Mesenchymal stem cell (in vitro differentiated cells and primary cell): Measurements from ENCODE around the gene GNA12.

Experiments
- DNase-seq: peaks from one replicate; pipeline ENCODE4 v3.0.0-alpha.2; 2013
- H2AFZ ChIP-seq: one replicate; pipeline ENCODE4 v1.6.1; 2013; ENCODE audit warnings: low read depth, mild to moderate bottlenecking, control low read depth, inconsistent platforms, low read length, moderate library complexity
- H2AK5ac ChIP-seq: 2 replicates; pipeline ENCODE4 v1.6.1; 2013; ENCODE audit warnings: low read length, moderate library complexity, mild to moderate bottlenecking, inconsistent platforms; ENCODE audit not compliant: severe bottlenecking
- H2BK120ac ChIP-seq: one replicate; pipeline ENCODE4 v1.6.1; 2013; ENCODE audit warnings: low read depth, mild to moderate bottlenecking, inconsistent platforms, low read length, moderate library complexity
- H2BK12ac ChIP-seq, 2 experiments: one replicate each; pipeline ENCODE4 v1.6.1; 2013; ENCODE audit warnings: inconsistent platforms in 2 of 2, low read length in 2 of 2, mild to moderate bottlenecking in 2 of 2, moderate library complexity in 2 of 2, control low read depth in 1 of 2
- H2BK15ac ChIP-seq: one replicate; pipeline ENCODE4 v1.6.1; 2013; ENCODE audit warnings: mild to moderate bottlenecking, low read depth, inconsistent platforms; ENCODE audit not compliant: poor library complexity, severe bottlenecking
- H2BK5ac ChIP-seq: 2 replicates; pipeline ENCODE4 v1.6.1; 2013; ENCODE audit warnings: low read depth, mild to moderate bottlenecking, low read length, control low read depth, inconsistent platforms; ENCODE audit not compliant: poor library complexity, severe bottlenecking
- H3K14ac ChIP-seq, 2 experiments: one replicate each; pipeline ENCODE4 v1.6.1; 2013; ENCODE audit warnings: inconsistent platforms in 2 of 2, low read length in 2 of 2, control low read depth in 1 of 2, mild to moderate bottlenecking in 1 of 2, moderate library complexity in 1 of 2
- H3K18ac ChIP-seq, 2 experiments: one replicate each; pipeline ENCODE4 v1.6.1; 2013; ENCODE audit warnings: inconsistent platforms in 2 of 2, low read length in 2 of 2, control low read depth in 1 of 2, low read depth in 1 of 2, mild to moderate bottlenecking in 1 of 2
- H3K23ac ChIP-seq, 2 experiments: one replicate each; pipeline ENCODE4 v1.6.1; 2013; ENCODE audit warnings: inconsistent platforms in 2 of 2, low read length in 2 of 2, mild to moderate bottlenecking in 2 of 2, moderate library complexity in 2 of 2, control low read depth in 1 of 2
- H3K27ac ChIP-seq: 2 replicates; pipeline ENCODE4 v1.5.1; 2013; ENCODE audit warnings: mild to moderate bottlenecking, moderate library complexity, low read length, control low read depth, inconsistent platforms; ENCODE audit not compliant: poor library complexity, severe bottlenecking
- H3K27me3 ChIP-seq, 2 experiments: 2 replicates each; pipeline versions ENCODE4 v1.6.1 to v1.7.0; 2013; ENCODE audit warnings: low read length in 2 of 2, mild to moderate bottlenecking in 2 of 2, moderate library complexity in 2 of 2, control low read depth in 1 of 2, inconsistent platforms in 1 of 2; ENCODE audit not compliant: control insufficient read depth in 1 of 2, insufficient read depth in 1 of 2
- H3K36me3 ChIP-seq, 2 experiments: 2 replicates each; pipeline versions ENCODE4 v1.6.1 to v1.7.0; 2013; ENCODE audit warnings: low read length in 2 of 2, control low read depth in 1 of 2, inconsistent platforms in 1 of 2, low read depth in 1 of 2, mild to moderate bottlenecking in 1 of 2; ENCODE audit not compliant: insufficient read depth in 2 of 2, control insufficient read depth in 1 of 2
- H3K4ac ChIP-seq, 2 experiments: one replicate each; pipeline ENCODE4 v1.6.1; 2013; ENCODE audit warnings: inconsistent platforms in 2 of 2, low read length in 2 of 2, mild to moderate bottlenecking in 2 of 2, moderate library complexity in 2 of 2, control low read depth in 1 of 2, low read depth in 1 of 2
- H3K4me1 ChIP-seq: 2 replicates; pipeline ENCODE4 v1.6.1; 2013; ENCODE audit warnings: low read depth, low read length, control low read depth; ENCODE audit not compliant: control insufficient read depth, insufficient read depth
- H3K4me2 ChIP-seq: 2 replicates; pipeline ENCODE4 v1.6.1; 2013; ENCODE audit warnings: low read length, mild to moderate bottlenecking, inconsistent platforms; ENCODE audit not compliant: poor library complexity, severe bottlenecking
- H3K4me3 ChIP-seq, 2 experiments: 2 replicates each; pipeline versions ENCODE4 v1.5.1 to v1.7.0; 2013; ENCODE audit warnings: low read length in 2 of 2, mild to moderate bottlenecking in 2 of 2, control low read depth in 1 of 2, low read depth in 1 of 2; ENCODE audit not compliant: insufficient read depth in 1 of 2
- H3K79me1 ChIP-seq: replicated peaks from 2 replicates; pipeline ENCODE4 v1.6.1; 2013; ENCODE audit warnings: mild to moderate bottlenecking, control low read depth, low read length, inconsistent platforms; ENCODE audit not compliant: poor library complexity, severe bottlenecking
- H3K9ac ChIP-seq: 2 replicates; pipeline ENCODE4 v1.7.0; 2013; ENCODE audit warnings: mild to moderate bottlenecking, low read length, moderate library complexity
- H3K9me3 ChIP-seq: 2 replicates; pipeline ENCODE4 v1.7.0; 2013; ENCODE audit warnings: mild to moderate bottlenecking, low read length; ENCODE audit not compliant: control insufficient read depth
- H4K8ac ChIP-seq: one replicate; pipeline ENCODE4 v1.6.1; 2013; ENCODE audit warnings: inconsistent platforms, mild to moderate bottlenecking, low read length, moderate library complexity
- H4K91ac ChIP-seq: one replicate; pipeline ENCODE4 v1.6.1; 2013; ENCODE audit warnings: mild to moderate bottlenecking, low read length, inconsistent platforms
- WGBS: methylation state at CpG from one replicate; pipeline ENCODE4 v1.1.7; 2013; ENCODE audit warnings: mixed read lengths; 5-methylcytosine and 5-hydroxymethylcytosine counted together

Gene GNA12

GRCh38 chr7:2777898-2778535 is 66.1 kb downstream of the GNA12 start:
- H2BK120ac ChIP-seq, result no peak overlapping the region
- no peak for DNase-seq
- H3K4ac ChIP-seq, result no peak overlapping the region
- no peak overlapping the region for H2AFZ ChIP-seq
- WGBS, result 92% methylated on average over 8 of the region's 8 CpGs
- H2BK5ac ChIP-seq, result no peak overlapping the region
- no peak overlapping the region for H3K4me3 ChIP-seq
- no peaks in the 10 kb centered on the region for H3K9me3 ChIP-seq
- no peak overlapping the region for H3K23ac ChIP-seq
- H3K14ac ChIP-seq, result no peak overlapping the region
- H3K4me1 ChIP-seq, result no peaks in the 10 kb centered on the region
- no peak overlapping the region for H3K4me2 ChIP-seq
- H2BK15ac ChIP-seq, result no peak overlapping the region
- no peak overlapping the region for H3K27ac ChIP-seq
- H2BK12ac ChIP-seq, result no peak overlapping the region
- no peak overlapping the region for H4K91ac ChIP-seq
- no peak overlapping the region for H4K8ac ChIP-seq
- H3K9ac ChIP-seq, result peak overlapping the region; percentile 63
- H3K79me1 ChIP-seq, result peaks cover 34% of the 10 kb centered on the region
- H3K18ac ChIP-seq, result no peak overlapping the region
- no peaks in the 10 kb centered on the region for H3K27me3 ChIP-seq
- H3K36me3 ChIP-seq, result peaks cover 17 to 28% of the 10 kb centered on the region in 2 experiments
- peak overlapping the region; percentile 15 for H2AK5ac ChIP-seq

GRCh38 chr7:2776401-2776800 is 67.7 kb downstream of the GNA12 start:
- no peak overlapping the region for H3K14ac ChIP-seq
- DNase-seq, result no peak
- peaks cover 35% of the 10 kb centered on the region for H3K79me1 ChIP-seq
- no peaks in the 10 kb centered on the region for H3K9me3 ChIP-seq
- WGBS, result 99% methylated on average over 10 of the region's 12 CpGs
- no peak overlapping the region for H2AFZ ChIP-seq
- H2AK5ac ChIP-seq, result no peak overlapping the region
- H3K4me2 ChIP-seq, result no peak overlapping the region
- H3K27me3 ChIP-seq, result no peaks in the 10 kb centered on the region
- H4K91ac ChIP-seq, result no peak overlapping the region
- H4K8ac ChIP-seq, result no peak overlapping the region
- no peaks in the 10 kb centered on the region for H3K4me1 ChIP-seq
- H2BK15ac ChIP-seq, result no peak overlapping the region
- no peak overlapping the region for H2BK12ac ChIP-seq
- H3K9ac ChIP-seq, result no peak overlapping the region
- H3K36me3 ChIP-seq, result peaks cover 22 to 33% of the 10 kb centered on the region in 2 experiments
- H3K4ac ChIP-seq, result no peak overlapping the region
- no peak overlapping the region for H3K27ac ChIP-seq
- no peak overlapping the region for H3K23ac ChIP-seq
- H2BK120ac ChIP-seq, result no peak overlapping the region
- H2BK5ac ChIP-seq, result no peak overlapping the region
- no peak overlapping the region for H3K4me3 ChIP-seq
- no peak overlapping the region for H3K18ac ChIP-seq

- no peaks in the 10 kb centered on the region for H3K27me3 ChIP-seq
- no peak overlapping the region for H2AK5ac ChIP-seq
- H3K36me3 ChIP-seq, result peaks cover 27 to 36% of the 10 kb centered on the region in 2 experiments
- H3K79me1 ChIP-seq, result peaks cover 38% of the 10 kb centered on the region
- H3K4ac ChIP-seq, result no peak overlapping the region
- H2BK15ac ChIP-seq, result no peak overlapping the region
- H3K4me1 ChIP-seq, result no peaks in the 10 kb centered on the region
- H2BK120ac ChIP-seq, result no peak overlapping the region
- no peak overlapping the region for H3K14ac ChIP-seq
- no peak overlapping the region for H3K4me2 ChIP-seq
- no peak overlapping the region for H3K4me3 ChIP-seq
- no peak overlapping the region for H3K27ac ChIP-seq
- DNase-seq, result no peak
- H3K18ac ChIP-seq, result no peak overlapping the region
- no peak overlapping the region for H3K9ac ChIP-seq
- H2BK5ac ChIP-seq, result no peak overlapping the region
- no peak overlapping the region for H2AFZ ChIP-seq
- no peaks in the 10 kb centered on the region for H3K9me3 ChIP-seq
- H4K8ac ChIP-seq, result no peak overlapping the region
- no peak overlapping the region for H2BK12ac ChIP-seq
- H4K91ac ChIP-seq, result no peak overlapping the region
- no peak overlapping the region for H3K23ac ChIP-seq
- WGBS, result 94% methylated on average over 4 of the region's 4 CpGs
Measured at GRCh38 chr7:2775785-2776184, 68.3 kb downstream of the GNA12 start.

GRCh38 chr7:2775376-2775775 is 68.7 kb downstream of the GNA12 start:
- Histone ChIP-seq H3K36me3 (peaks cover 27 to 35% of the 10 kb centered on the region in 2 experiments), H2BK12ac (no peak overlapping the region), H2BK120ac (no peak overlapping the region), H3K27me3 (no peaks in the 10 kb centered on the region), H3K4me1 (no peaks in the 10 kb centered on the region), H3K18ac (no peak overlapping the region), H2BK5ac (no peak overlapping the region), H3K79me1 (peaks cover 38% of the 10 kb centered on the region), H3K9me3 (no peaks in the 10 kb centered on the region), H4K8ac (no peak overlapping the region), H4K91ac (no peak overlapping the region), H3K4ac (no peak overlapping the region), H2AK5ac (no peak overlapping the region), H3K9ac (no peak overlapping the region), H3K14ac (no peak overlapping the region), H2AFZ (no peak overlapping the region), H2BK15ac (no peak overlapping the region), H3K4me2 (no peak overlapping the region), H3K4me3 (no peak overlapping the region), H3K27ac (no peak overlapping the region), H3K23ac (no peak overlapping the region)
- WGBS, result 97% methylated on average over 14 of the region's 14 CpGs
- no peak for DNase-seq
